Epithelial cell of esophagus (primary cell): ENCODE measurements around the gene P2RY11.

ENCODE experiments used
- DNase-seq: peaks from one replicate; pipeline ENCODE4 v3.0.0; 2010; ENCODE audit warnings: low read depth
- H3K4me3 ChIP-seq: 2 replicates; pipeline ENCODE4 v1.5.1; 2011; ENCODE audit warnings: mild to moderate bottlenecking, low read length, control low read depth
- TF ChIP-seq, protein P1 (sequence below): IDR thresholded peaks from 2 replicates; pipeline ENCODE4 v1.5.1; 2011; ENCODE audit warnings: low read depth, mild to moderate bottlenecking, low read length, control low read depth, inconsistent platforms; ENCODE audit not compliant: insufficient read depth; ENCODE audit errors: missing control alignments

P2RY11 gene

DNA sequence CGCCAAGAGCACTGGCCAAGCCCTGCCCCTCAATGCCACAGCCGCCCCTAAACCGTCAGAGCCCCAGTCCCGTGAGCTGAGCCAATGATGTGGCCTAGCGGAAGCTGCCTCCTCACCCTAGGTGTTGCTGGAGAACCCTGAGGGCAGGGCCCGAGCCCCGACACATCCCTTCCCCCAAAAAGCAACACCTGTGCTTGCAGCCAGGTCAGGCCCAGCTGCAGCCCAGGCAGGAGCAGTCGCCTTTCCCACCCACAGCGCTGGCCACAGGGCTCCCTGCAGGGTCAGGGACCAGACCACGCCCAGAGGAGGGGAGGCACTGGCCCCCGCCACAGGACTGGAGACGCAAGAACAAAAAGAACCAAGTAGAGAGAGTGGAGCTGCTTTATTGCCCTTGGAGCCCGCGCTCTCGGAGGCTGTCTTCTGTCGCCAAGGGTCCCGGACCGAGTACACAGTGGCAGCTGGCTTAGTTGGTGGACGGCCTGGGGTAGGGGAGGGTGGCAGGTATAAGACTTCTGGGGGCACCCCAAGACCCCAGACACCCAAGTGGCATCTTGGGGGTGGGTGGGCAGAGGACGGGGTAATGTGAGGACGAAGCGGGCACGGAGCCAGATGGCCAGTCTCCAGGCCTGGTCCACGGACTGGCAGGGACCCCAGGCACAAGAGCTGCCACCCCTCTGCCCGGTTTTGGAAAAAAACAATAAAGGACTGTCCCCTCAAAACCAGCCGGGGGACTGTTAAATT lies 3.3 kb downstream of the P2RY11 start:
- TF ChIP-seq, protein P1, sequence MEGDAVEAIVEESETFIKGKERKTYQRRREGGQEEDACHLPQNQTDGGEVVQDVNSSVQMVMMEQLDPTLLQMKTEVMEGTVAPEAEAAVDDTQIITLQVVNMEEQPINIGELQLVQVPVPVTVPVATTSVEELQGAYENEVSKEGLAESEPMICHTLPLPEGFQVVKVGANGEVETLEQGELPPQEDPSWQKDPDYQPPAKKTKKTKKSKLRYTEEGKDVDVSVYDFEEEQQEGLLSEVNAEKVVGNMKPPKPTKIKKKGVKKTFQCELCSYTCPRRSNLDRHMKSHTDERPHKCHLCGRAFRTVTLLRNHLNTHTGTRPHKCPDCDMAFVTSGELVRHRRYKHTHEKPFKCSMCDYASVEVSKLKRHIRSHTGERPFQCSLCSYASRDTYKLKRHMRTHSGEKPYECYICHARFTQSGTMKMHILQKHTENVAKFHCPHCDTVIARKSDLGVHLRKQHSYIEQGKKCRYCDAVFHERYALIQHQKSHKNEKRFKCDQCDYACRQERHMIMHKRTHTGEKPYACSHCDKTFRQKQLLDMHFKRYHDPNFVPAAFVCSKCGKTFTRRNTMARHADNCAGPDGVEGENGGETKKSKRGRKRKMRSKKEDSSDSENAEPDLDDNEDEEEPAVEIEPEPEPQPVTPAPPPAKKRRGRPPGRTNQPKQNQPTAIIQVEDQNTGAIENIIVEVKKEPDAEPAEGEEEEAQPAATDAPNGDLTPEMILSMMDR, result no peak
- H3K4me3 ChIP-seq, result no peak overlapping the region
- no peak for DNase-seq

DNA sequence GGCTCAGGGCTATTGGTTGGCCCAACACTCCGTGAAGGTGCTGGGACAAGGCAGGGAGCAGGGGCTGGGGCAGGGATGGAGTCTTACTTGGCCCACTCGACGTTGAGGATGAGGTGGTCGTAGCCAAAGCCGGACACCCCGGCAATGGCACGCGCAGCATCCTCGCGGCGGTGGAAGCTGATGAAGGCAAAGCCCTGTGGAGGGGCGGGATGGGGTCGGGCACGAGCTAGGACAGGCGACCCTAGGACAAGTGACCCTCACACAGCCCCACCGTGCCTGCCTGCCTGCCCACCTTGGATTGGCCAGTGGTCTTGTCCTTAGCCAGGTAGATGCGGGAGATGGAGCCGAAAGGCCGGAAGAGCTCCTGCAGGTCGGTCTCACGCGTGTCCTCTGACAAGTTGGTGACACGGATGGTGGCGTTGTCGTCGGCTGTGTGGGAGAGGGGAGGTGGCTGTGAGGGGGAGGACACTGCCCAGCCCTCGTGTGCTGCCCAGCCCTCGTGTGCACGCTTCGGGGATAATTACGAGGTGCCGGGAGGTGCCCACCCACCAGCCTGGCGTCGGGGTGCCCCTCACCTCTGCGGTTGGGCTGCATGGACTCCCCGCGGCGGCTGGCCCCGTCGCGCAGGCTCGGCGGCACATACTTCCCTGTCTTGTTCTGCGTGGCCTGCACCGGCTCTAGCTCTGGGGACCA lies 4.0 kb downstream of the P2RY11 start:
- TF ChIP-seq, protein P1, result no peak
- no peak overlapping the region for H3K4me3 ChIP-seq
- DNase-seq, result no peak

DNA sequence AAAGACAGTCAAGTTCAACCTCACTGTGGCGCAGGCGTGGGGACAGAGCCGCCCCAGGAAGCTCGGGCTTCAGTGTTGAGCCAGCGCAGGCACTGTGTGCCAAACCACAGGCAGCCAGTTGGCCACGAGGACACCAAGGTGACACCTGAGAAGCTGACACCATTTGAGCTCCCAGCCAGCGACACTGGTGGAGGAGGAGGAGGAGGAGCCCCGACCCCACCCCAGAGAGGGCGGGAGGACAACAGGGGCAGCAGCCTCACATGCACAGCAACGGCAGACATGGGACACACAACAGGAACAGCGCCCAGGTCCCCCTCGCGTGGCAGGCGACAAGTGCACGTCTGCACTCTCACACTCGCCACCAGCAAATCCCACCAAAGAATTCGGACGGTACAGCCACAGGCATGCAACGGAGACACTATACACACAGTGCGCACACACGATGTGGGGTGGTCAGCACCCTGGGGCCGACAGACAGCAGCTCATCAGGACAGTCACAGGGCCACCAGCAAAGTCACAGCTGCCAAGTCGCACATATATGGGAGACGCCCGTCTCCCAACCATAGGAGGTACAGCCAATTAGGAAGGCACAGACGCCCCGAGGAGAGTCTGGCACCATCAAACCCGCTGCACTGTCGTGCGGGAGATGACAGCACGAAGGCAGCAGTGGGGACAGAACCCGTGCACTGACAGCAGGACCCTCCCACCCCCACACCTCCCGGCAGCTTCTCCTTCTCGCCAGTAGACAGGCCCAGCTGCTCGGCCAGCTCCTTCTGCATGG lies 4.8 kb downstream of the P2RY11 start:
- DNase-seq, result no peak
- no peak overlapping the region for H3K4me3 ChIP-seq
- TF ChIP-seq, protein P1, result no peak

DNA sequence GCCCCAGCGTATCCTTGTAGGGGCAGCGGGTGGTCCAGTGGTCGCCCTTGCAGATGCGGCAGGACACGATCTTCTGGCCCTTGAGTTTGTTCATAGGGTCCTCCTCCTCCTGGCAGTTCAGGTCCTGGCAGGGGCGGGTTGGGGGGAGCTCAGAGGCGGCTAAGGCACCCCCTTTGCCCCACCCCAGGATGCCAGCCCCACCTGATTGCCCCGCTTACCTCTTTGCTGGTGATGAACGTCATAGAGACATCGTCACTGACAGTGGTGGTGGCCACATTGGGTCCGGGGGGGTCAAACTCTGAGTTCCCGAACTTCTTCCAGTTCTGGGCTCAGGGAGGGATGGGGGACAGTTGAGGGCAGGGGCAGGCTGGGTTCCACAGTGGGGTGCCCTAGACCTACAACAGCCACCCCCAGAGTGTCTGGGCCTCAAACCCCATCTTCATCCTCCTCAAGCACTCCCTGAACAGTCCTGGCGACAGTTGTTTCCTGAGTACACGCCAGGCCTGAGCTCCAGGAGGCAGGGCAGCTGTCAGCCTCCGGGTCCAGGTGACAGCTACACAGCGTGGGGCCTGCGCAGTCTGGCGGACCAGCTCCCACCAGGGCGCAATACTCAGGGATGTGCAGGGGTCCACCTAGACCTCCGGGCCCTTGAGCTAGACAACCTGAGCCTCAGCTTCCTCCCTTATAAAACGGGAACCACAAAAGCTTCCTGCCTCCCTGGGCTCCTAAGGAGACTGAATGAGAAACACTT lies 5.5 kb downstream of the P2RY11 start:
- TF ChIP-seq, protein P1, result no peak
- DNase-seq, result no peak
- H3K4me3 ChIP-seq, result no peak overlapping the region

DNA sequence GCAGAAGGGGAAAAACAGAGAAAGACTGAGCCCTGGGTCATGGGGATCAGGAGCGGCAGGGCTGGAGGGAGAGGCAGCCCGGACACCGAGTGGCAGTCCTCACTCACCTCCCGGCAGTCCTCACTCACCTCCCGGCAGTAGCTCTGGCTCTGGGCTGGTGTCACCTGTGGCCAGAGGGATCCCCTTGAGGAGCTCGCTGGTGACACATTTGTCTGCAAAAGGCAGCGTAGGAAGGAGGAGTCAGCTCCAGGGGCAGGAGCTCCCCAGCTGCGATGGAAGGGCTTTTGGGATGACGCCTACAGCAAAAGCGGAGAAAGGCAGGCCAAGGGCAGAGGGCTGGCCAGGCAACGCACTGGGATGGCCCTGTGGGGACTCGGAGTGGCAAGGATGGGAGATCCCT lies 7.5 kb downstream of the P2RY11 start:
- peak overlapping the region; percentile 96 for H3K4me3 ChIP-seq
- TF ChIP-seq, protein P1, result no peak
- no peak for DNase-seq

DNA sequence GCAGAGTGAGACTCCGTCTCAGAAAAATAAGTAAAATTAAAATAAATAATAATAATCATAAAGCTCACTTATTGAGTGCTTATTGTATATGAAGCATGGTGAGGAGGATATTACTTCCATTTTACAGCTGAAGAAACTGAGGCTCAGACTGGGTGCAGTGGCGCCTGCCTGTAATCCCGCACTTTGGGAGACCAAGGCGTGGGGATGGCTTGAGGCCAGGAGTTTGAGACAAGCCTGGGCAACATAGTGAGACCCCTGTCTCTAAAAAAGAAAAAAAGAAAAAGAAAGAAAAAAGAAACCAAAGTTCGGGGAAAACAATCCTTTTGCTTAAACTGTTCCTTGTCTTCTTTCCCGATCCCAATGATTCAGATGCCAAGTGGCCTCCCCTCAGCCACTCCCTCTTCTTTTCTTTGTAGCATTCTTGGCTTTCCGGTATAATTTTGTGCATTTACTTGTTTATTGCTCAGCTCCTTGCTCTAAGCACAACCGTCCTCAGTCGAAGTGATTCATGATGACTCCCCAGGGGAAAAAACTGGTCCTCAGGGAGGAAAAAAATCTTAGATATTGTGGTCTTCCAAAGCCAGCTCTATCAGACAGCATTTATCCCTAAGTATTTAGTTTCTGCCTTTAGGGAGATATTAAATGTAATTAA lies 9.2 kb downstream of the P2RY11 start:
- TF ChIP-seq, protein P1, result no peak
- no peak overlapping the region for H3K4me3 ChIP-seq
- DNase-seq, result peak; percentile 91
